Measurements from ENCODE around the gene CLEC17A. TPM values are rescaled to one million over a fixed set of nuclear protein-coding genes. Genes with fewer than 3 reads are reported as not detected.

Gene CLEC17A
- total and polyA plus RNA-seq, 2 of the 13 experiments (the other 11 are each of a cell fraction or from before 2014, with no cell fraction given): not detected

GRCh38 chr19:14571695-14572490 is 11.0 kb upstream of the CLEC17A start, which contains the start of gene NDUFB7 (continued):
- peak; percentile 58; the same call in 1 of the 2 replicates for TF ChIP-seq ADNP (CRISPR knock-in tag; IDR thresholded peaks at IDR 0.05)
- TF ChIP-seq ETV5 (CRISPR knock-in tag; IDR thresholded peaks at IDR 0.05; ENCODE audit: borderline replicate concordance): peak; percentile 63; the same call in 1 of the 2 replicates
- no peak for TF ChIP-seq ATRX (CRISPR knock-in tag; IDR thresholded peaks at IDR 0.05; ENCODE audit: borderline replicate concordance)
- peak; percentile 74; the same call in 1 of the 2 replicates for TF ChIP-seq NKX3-1 (CRISPR knock-in tag; IDR thresholded peaks at IDR 0.05)
- TF ChIP-seq ZNF484 (CRISPR knock-in tag; IDR thresholded peaks at IDR 0.05; ENCODE audit: borderline replicate concordance, low read depth): no peak
- TF ChIP-seq ZNF629 (CRISPR knock-in tag; conservative IDR thresholded peaks at IDR 0.05): peak; percentile 49
- no peak for TF ChIP-seq JUN (CRISPR knock-in tag; IDR thresholded peaks at IDR 0.05)
- no peak for TF ChIP-seq KIAA2018 (CRISPR knock-in tag; IDR thresholded peaks at IDR 0.05; ENCODE audit: borderline replicate concordance)
- TF ChIP-seq ZBTB38 (CRISPR knock-in tag; IDR thresholded peaks at IDR 0.05): 0 out of 2 replicates have a peak, but pooled peaks have one; percentile 21
- peak; percentile 55; the same call in 1 of the 2 replicates for TF ChIP-seq SIX4 (CRISPR knock-in tag; IDR thresholded peaks at IDR 0.05)
- peak; percentile 47; the same call in 1 of the 2 replicates for TF ChIP-seq MTA1 (CRISPR knock-in tag; IDR thresholded peaks at IDR 0.05; ENCODE audit: borderline replicate concordance)
- peak; percentile 93 for TF ChIP-seq KDM2A (CRISPR knock-in tag; IDR thresholded peaks at IDR 0.05; ENCODE audit: borderline replicate concordance, low read depth)
- no peak; the same call in 1 of the 2 replicates for TF ChIP-seq SOX5 (CRISPR knock-in tag; IDR thresholded peaks at IDR 0.05; ENCODE audit: borderline replicate concordance)
- TF ChIP-seq RFXANK (CRISPR knock-in tag; IDR thresholded peaks at IDR 0.05): no peak
- TF ChIP-seq HNRNPUL1 (IDR thresholded peaks at IDR 0.05; ENCODE audit: low read depth, low read length): no peak
- 0 out of 2 replicates have a peak, but pooled peaks have one; percentile 31 for TF ChIP-seq ZIK1 (CRISPR knock-in tag; IDR thresholded peaks at IDR 0.05; ENCODE audit: borderline replicate concordance, low read depth)
- no peak for TF ChIP-seq ZFP82 (CRISPR knock-in tag; IDR thresholded peaks at IDR 0.05; ENCODE audit: borderline replicate concordance)
- TF ChIP-seq ERF (CRISPR knock-in tag; IDR thresholded peaks at IDR 0.05): peak; percentile 91
- TF ChIP-seq, protein P1, sequence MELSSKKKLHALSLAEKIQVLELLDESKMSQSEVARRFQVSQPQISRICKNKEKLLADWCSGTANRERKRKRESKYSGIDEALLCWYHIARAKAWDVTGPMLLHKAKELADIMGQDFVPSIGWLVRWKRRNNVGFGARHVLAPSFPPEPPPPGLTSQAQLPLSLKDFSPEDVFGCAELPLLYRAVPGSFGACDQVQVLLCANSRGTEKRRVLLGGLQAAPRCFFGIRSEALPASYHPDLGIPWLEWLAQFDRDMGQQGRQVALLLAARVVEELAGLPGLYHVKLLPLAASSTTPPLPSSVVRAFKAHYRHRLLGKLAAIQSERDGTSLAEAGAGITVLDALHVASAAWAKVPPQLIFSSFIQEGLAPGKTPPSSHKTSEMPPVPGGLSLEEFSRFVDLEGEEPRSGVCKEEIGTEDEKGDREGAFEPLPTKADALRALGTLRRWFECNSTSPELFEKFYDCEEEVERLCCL (CRISPR knock-in tag; IDR thresholded peaks at IDR 0.05; ENCODE audit: borderline replicate concordance): no peak
- peak; percentile 68; the same call in 1 of the 2 replicates for TF ChIP-seq ZFP36L1 (CRISPR knock-in tag; IDR thresholded peaks at IDR 0.05)
- peak; percentile 40; the same call in 1 of the 2 replicates for TF ChIP-seq KAT7 (CRISPR knock-in tag; IDR thresholded peaks at IDR 0.05; ENCODE audit: borderline replicate concordance)
